ENCODE data around the gene AP1G2.

GRCh38 chr14:23578560-23579310 lies 11.1 kb upstream of the AP1G2 start, which contains the start of gene JPH4:
- TF ChIP-seq CTCF (IDR thresholded peaks at IDR 0.05; ENCODE audit: insufficient read depth, low read length) (no peak), REST (IDR thresholded peaks at IDR 0.05; ENCODE audit: insufficient replicate concordance, low read depth) (no peak), SPI1 (IDR thresholded peaks at IDR 0.05; ENCODE audit: borderline replicate concordance, low read depth) (no peak)
